Measurements from ENCODE around the gene EPHB6.

Gene EPHB6

DNA sequence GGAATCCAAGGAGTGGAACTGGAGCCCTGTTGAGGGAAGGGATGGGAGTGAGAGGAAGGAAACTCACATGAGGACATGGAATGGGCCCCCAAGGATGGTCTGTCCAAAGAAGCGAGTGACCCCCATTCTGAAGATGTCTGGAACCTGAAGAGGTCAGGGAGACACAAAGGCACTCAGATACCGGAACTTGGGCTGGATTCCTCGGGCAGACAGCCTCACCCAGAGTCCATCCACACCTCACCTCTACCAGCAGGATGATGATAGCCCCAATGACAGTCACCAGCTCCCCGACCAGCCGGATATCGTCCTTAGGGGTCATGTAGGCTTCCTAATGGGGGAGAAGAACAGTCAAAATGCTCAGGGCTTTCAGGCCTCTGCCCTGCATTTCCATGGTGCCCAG lies 20.0 kb downstream of the EPHB6 start:
- no peak for TF ChIP-seq Cebpa-rat (IDR thresholded peaks at IDR 0.05)
- H3K4me2 ChIP-seq: no peak overlapping the region
- H3K27ac ChIP-seq: no peak overlapping the region
- no peak overlapping the region for H3K4me3 ChIP-seq
- no peaks in the 10 kb centered on the region for H3K4me1 ChIP-seq
- H3K36me3 ChIP-seq: peaks cover 15% of the 10 kb centered on the region; the same call in 1 of the 2 replicates
- H3K27me3 ChIP-seq: no peaks in the 10 kb centered on the region
- no peaks in the 10 kb centered on the region for H3K9me3 ChIP-seq
- no peak overlapping the region for H3K9ac ChIP-seq
- no peaks in the 10 kb centered on the region for H4K20me1 ChIP-seq

GRCh38 chr7:142875456-142875855 lies 20.6 kb downstream of the EPHB6 start:
- H4K20me1 ChIP-seq: no peaks in the 10 kb centered on the region
- no peak for TF ChIP-seq Cebpa-rat (IDR thresholded peaks at IDR 0.05)

GRCh38 chr7:142876236-142876960 lies 21.5 kb downstream of the EPHB6 start:
- no peaks in the 10 kb centered on the region for H3K9me3 ChIP-seq
- no peak overlapping the region for H3K27ac ChIP-seq
- no peak overlapping the region for H3K9ac ChIP-seq
- no peaks in the 10 kb centered on the region for H4K20me1 ChIP-seq
- no peaks in the 10 kb centered on the region for H3K27me3 ChIP-seq
- no peak for TF ChIP-seq Cebpa-rat (IDR thresholded peaks at IDR 0.05)
- H3K4me2 ChIP-seq: no peak overlapping the region
- 0 out of 2 replicates have a peak, but pooled peaks cover under 1% of the 10 kb centered on the region for H3K36me3 ChIP-seq
- no peak overlapping the region for H3K4me3 ChIP-seq
- no peaks in the 10 kb centered on the region for H3K4me1 ChIP-seq

More at GRCh38 chr7:142875456-142875855, 20.6 kb downstream of the EPHB6 start:
- Histone ChIP-seq H3K9ac (no peak overlapping the region), H3K4me3 (no peak overlapping the region), H3K36me3 (peaks cover 10% of the 10 kb centered on the region; the same call in 1 of the 2 replicates), H3K4me2 (no peak overlapping the region), H3K9me3 (no peaks in the 10 kb centered on the region), H3K27ac (no peak overlapping the region), H3K27me3 (no peaks in the 10 kb centered on the region), H3K4me1 (no peaks in the 10 kb centered on the region)

- no peaks in the 10 kb centered on the region for H3K4me1 ChIP-seq
- H4K20me1 ChIP-seq: no peaks in the 10 kb centered on the region
- no peak overlapping the region for H3K4me3 ChIP-seq
- no peak overlapping the region for H3K4me2 ChIP-seq
- H3K27ac ChIP-seq: no peak overlapping the region
- TF ChIP-seq Cebpa-rat (IDR thresholded peaks at IDR 0.05): no peak
- H3K9ac ChIP-seq: no peak overlapping the region
- no peaks in the 10 kb centered on the region for H3K27me3 ChIP-seq
- H3K36me3 ChIP-seq: no peaks in the 10 kb centered on the region
- H3K9me3 ChIP-seq: no peaks in the 10 kb centered on the region
Observed at GRCh38 chr7:142876991-142877910, 22.4 kb downstream of the EPHB6 start.

GRCh38 chr7:142878315-142878714 lies 23.4 kb downstream of the EPHB6 start:
- Histone ChIP-seq H3K27me3 (no peaks in the 10 kb centered on the region), H3K36me3 (no peaks in the 10 kb centered on the region)
- TF ChIP-seq Cebpa-rat (IDR thresholded peaks at IDR 0.05): no peak

GRCh38 chr7:142879060-142879459 lies 24.2 kb downstream of the EPHB6 start:
- Histone ChIP-seq H3K4me1 (no peaks in the 10 kb centered on the region), H3K4me3 (no peak overlapping the region), H3K27ac (no peak overlapping the region), H4K20me1 (no peaks in the 10 kb centered on the region), H3K9me3 (no peaks in the 10 kb centered on the region), H3K36me3 (no peaks in the 10 kb centered on the region), H3K9ac (no peak overlapping the region), H3K27me3 (no peaks in the 10 kb centered on the region), H3K4me2 (no peak overlapping the region)
- no peak for TF ChIP-seq Cebpa-rat (IDR thresholded peaks at IDR 0.05)

More at GRCh38 chr7:142878315-142878714, 23.4 kb downstream of the EPHB6 start:
- H3K4me3 ChIP-seq: no peak overlapping the region
- H4K20me1 ChIP-seq: no peaks in the 10 kb centered on the region
- no peak overlapping the region for H3K4me2 ChIP-seq
- no peak overlapping the region for H3K27ac ChIP-seq
- no peak overlapping the region for H3K9ac ChIP-seq
- H3K9me3 ChIP-seq: no peaks in the 10 kb centered on the region
- H3K4me1 ChIP-seq: no peaks in the 10 kb centered on the region

GRCh38 chr7:142880876-142881505 lies 26.1 kb downstream of the EPHB6 start:
- Histone ChIP-seq H3K4me1 (no peaks in the 10 kb centered on the region), H3K27me3 (no peaks in the 10 kb centered on the region), H3K9ac (no peak overlapping the region), H3K4me3 (no peak overlapping the region), H4K20me1 (no peaks in the 10 kb centered on the region), H3K4me2 (no peak overlapping the region), H3K9me3 (no peaks in the 10 kb centered on the region), H3K27ac (no peak overlapping the region), H3K36me3 (no peaks in the 10 kb centered on the region)
- TF ChIP-seq Cebpa-rat (IDR thresholded peaks at IDR 0.05): no peak

- H3K4me3 ChIP-seq: no peak overlapping the region
- H3K36me3 ChIP-seq: no peaks in the 10 kb centered on the region
- no peaks in the 10 kb centered on the region for H3K4me1 ChIP-seq
- no peaks in the 10 kb centered on the region for H4K20me1 ChIP-seq
- H3K27me3 ChIP-seq: no peaks in the 10 kb centered on the region
- H3K27ac ChIP-seq: no peak overlapping the region
- no peak overlapping the region for H3K4me2 ChIP-seq
- no peak for TF ChIP-seq Cebpa-rat (IDR thresholded peaks at IDR 0.05)
- H3K9me3 ChIP-seq: no peaks in the 10 kb centered on the region
- no peak overlapping the region for H3K9ac ChIP-seq
Observed at GRCh38 chr7:142881586-142882337, 26.9 kb downstream of the EPHB6 start.

GRCh38 chr7:142882338-142882678 lies 27.4 kb downstream of the EPHB6 start:
- H4K20me1 ChIP-seq: no peaks in the 10 kb centered on the region
- H3K4me3 ChIP-seq: no peak overlapping the region
- H3K27ac ChIP-seq: no peak overlapping the region
- H3K4me1 ChIP-seq: no peaks in the 10 kb centered on the region
- H3K9ac ChIP-seq: no peak overlapping the region
- H3K27me3 ChIP-seq: no peaks in the 10 kb centered on the region
- TF ChIP-seq Cebpa-rat (IDR thresholded peaks at IDR 0.05): no peak
- H3K9me3 ChIP-seq: no peaks in the 10 kb centered on the region
- H3K4me2 ChIP-seq: no peak overlapping the region
- H3K36me3 ChIP-seq: no peaks in the 10 kb centered on the region

Measured in BLaER1 (cell line).